HG03139 (cell line): Measurements from ENCODE around the gene PROM1.

Experiments
- ATAC-seq: cut with Tn5 transposase; IDR thresholded peaks from one replicate; pipeline ENCODE4 v1.9.1; 2021; ENCODE audit not compliant: unreplicated experiment

PROM1 gene

GRCh38 chr4:16067515-16067914 is 16.3 kb downstream of the PROM1 start:
- ATAC-seq = no peak

DNA sequence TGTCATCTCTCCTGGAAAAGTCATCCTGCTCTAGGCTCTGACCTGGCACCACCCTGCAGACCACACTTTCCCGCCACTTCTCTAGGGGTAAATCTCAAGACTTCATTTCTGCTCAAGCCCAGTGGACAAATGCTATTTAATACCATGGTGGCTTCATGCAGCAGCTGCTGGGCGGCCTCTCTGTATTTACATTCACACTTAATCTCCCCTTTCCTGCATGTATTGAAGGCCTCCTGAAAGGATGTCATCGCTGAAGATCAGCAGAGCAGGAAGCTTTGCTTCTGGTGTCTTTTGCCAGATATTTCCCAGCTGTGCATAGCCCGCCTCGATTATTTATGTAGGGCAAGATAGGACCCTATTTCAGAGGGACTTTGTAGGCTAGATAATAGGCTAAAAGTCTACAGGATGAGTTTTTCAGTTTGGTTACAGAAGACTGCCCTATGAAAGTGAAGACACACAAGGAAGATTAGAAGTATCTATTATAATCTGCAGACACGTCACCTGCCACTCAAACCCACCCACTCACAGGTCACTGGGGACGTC is 17.2 kb downstream of the PROM1 start:
- ATAC-seq = no peak

- no peak for ATAC-seq
Measured at GRCh38 chr4:16065066-16065465, 18.8 kb downstream of the PROM1 start.

DNA sequence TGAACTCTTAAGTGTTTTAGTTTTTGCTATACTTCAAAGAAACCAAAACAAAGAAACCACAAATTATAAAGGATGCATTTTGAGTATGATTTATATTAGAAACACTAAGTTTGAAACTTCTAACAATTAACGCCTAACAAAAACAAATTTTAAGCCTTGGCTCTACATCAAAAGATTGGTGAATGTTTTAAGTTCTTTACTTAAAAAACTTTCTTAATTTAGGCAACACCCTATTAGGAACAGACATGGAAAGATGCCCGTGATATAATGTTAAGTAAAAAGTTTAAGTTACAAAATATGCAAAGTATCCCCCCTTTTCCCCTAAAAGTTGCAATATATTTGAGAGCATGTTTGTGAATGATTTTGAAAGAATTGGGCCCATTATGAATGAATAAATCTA is 21.2 kb downstream of the PROM1 start:
- ATAC-seq = no peak

DNA sequence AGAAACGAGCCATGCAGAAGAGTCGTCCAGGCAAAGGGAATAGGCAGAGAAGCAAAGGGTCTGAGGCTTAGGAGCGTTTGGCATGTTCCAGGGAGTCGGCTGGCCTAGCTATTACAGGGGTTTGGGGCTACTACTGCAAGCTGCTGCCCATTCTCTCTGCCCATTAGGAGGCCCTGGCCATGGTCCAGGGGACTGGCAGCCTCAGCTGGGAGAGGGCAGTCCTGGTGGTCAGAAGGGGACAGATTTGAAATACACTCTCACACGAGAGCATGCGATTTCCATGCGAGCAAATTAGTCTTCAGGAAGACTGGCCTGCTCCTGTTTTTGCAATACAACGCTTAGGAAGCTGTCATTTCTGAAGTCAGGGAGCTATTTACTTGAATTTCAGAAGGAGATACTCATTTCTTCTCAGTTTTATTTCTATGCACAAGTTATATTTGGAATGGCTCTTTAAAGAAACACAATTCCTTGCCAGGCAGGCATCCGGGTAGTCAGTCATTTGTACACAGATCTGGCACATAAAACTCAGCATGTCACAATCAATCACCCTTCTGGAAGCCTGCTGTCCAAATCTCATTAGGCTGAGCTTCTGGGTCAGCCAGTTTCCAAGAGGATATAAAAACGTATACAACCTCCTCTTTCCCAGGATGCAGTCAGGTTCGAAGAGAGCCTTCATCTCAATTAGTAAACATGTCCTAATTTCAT is 27.0 kb downstream of the PROM1 start:
- no peak for ATAC-seq

DNA sequence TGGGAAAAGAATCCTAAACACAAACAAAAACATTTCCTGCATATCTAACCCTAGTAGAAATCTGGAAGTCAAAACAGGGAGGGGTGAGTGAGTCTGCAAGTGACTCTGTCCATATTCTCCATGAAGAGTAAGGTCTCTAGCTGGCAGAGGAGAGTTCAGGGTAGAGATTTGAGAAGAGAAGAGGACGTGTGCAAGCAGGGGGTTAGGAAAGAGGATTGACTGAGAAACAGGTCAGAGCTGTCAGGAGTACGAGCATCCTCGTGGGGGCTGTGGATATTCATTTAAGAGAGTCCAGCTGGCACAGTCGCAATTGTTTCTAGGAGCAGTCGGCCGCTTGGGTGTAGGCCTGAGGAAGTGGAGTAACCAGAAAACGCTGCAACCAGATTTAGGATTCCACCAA is 27.9 kb downstream of the PROM1 start:
- ATAC-seq = no peak

- no peak for ATAC-seq
Measured at GRCh38 chr4:16055471-16055870, 28.4 kb downstream of the PROM1 start.

GRCh38 chr4:16052939-16053338 is 30.9 kb downstream of the PROM1 start:
- no peak for ATAC-seq

GRCh38 chr4:16051980-16052379 is 31.8 kb downstream of the PROM1 start:
- no peak for ATAC-seq

- no peak for ATAC-seq
Measured at GRCh38 chr4:16051132-16051531, 32.7 kb downstream of the PROM1 start.

DNA sequence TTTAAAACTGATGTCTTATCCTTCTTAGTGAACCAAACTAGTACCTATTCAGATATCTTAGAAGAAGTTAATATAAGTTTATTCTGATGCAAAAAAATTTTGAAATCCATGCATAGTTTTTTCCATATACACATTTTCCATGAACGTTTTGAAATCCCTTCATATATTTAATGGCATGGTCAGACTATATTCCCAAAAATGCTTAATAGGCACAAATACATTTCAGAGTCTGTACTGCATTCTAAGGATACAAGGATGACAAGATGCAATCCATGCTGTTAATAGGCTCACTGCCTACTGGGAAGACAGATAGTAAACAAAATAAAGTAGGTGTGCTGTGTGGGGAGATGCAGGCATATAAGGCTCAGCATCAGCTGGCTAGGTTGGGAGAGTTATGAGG is 33.2 kb downstream of the PROM1 start:
- ATAC-seq = no peak

GRCh38 chr4:16048619-16049419 is 35.0 kb downstream of the PROM1 start:
- ATAC-seq = no peak

DNA sequence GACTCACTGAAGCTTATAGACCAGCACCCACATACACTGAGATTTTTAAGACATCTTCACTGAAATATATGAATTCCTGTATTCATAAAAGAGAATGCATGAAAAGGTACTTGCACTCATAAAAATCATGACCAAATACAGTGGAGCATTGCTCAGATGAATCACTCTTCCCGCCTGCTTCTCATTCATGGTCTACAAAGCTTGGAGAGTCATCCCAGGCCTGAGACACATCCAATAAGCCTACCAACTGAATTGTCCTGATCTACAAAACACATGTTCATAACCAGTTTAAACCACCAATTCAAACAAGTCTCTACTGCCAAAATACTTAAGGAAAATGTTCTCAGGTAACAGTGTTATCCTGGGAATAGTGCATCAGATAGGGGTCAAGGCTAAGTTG is 38.1 kb downstream of the PROM1 start:
- no peak for ATAC-seq

GRCh38 chr4:16043642-16044498 is 40.0 kb downstream of the PROM1 start:
- ATAC-seq = no peak

DNA sequence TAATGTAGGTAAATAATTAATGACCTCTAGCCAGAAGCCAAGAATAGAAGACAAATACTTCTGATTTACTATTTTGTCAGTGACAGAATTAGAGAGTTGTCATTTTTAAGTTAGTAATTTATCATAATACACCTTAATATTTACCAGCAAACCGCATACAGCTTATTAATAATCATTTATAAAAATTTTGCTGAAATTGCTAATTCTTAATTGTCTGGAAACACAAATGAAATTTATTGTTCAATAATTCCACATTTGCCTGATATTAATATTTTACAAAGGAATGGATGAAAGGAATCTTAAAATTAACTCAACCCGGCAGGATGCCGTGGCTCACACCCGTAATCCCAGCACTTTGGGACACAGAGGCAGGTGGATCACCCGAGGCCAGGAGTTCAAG is 44.7 kb downstream of the PROM1 start:
- no peak for ATAC-seq

DNA sequence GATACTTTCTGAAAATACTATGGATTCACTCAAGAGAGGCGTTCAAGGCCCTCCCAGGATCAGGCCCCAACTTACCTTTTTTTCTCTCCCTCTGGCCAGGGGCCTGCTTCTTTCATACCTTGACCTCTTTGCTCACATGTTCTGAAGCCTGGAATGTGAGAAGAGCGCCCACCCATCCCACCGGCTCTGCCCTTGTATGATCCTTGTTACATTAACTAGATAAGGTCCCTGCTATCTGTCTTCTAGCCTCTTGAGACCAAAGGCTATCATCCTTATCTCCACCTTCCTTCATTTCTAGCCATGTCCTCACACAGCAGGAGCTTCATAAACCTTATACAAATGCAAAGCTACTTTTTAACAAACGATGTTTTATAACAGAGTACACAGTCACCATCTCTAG is 45.9 kb downstream of the PROM1 start:
- ATAC-seq = no peak

DNA sequence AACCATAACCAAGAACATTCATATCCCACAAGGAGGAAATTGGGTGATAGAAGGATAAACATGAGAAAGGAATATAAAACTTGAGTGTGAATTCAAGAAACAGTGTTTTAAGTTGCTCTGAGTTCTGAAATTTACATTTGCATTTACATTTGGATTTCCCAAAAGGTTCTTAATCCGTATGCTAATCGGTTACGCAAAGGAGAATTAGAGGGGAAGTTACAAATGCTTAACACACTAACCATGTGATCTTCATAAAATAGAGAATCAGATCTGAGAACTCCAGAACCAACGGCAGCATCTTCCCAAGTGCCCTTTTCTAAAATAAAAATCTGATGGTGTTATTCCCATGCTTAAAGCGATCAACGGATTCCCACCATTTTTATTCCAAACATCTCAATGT is 48.0 kb downstream of the PROM1 start:
- no peak for ATAC-seq

GRCh38 chr4:16034010-16034748 is 49.6 kb downstream of the PROM1 start:
- no peak for ATAC-seq

DNA sequence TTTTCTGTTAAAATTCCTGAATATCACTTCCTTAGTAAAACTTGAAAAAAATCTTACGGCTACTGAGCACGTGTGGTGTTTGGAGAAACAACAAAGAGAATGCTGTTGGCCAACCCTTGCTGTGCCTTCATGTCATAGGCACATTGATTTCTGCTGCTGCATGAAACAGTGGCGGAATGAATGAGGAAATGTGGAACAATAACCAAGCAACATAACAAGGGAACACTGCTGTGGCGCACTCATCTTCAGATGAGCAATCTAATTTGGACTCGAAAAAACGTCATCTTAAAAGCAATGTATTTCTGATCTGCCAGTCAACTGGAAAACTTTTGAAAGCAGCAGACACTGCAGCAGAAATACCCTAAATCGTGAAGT is 51.4 kb downstream of the PROM1 start:
- ATAC-seq = no peak

DNA sequence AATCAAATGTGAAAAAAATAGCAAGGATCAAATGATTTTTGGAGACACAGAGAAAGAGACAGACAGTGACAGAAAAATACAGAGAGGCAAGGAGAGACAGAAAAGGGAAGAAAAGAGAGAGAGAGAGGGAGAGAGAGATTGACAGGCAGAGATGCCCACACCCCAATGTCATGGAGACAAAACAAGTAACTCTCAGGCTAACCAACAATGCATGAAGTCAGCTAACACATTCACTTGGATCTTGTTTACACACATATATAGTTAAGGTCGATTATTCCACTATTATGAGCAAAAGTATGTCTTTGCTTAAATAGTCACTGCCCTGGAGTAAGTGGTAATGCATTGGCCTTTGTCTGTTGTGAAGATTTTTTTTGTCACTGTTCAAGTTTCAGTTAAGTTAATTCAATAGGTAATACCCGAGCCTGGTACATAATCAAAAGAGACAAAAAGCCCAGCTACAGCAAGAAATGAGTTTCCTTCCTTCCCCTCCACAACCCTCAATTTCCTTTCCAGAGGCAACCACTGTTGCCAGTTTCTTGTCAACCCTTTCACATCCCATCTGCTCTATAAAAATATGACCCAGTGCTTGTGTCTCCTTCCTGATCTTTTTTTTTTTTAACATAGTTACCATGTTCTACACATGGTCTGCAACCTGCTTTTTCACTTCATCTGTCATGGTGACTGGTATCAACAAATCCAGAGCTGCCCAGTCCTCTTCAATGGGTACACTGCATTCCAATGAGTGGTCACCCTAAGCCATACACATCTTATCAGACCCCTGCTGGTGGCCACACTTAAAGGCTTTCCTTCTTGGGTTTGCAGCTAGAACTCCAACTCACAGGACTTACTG is 52.1 kb downstream of the PROM1 start:
- no peak for ATAC-seq
